Bone marrow (tissue), 2 donors: Measurements from ENCODE around the gene MXI1.

Experiments used
- DNase-seq, 2 donors: peaks; one replicate each; lab custom pipeline; 2025; lab: John Stamatoyannopoulos, UW

MXI1 gene

GRCh38 chr10:110274647-110275046 is 67.2 kb downstream of the MXI1 start:
- no peak for DNase-seq

- no peak for DNase-seq
Observed at GRCh38 chr10:110275128-110275729, 67.8 kb downstream of the MXI1 start.

GRCh38 chr10:110276603-110277002 is 69.2 kb downstream of the MXI1 start:
- DNase-seq: no peak

- no peak for DNase-seq
Observed at GRCh38 chr10:110277591-110277990, 70.2 kb downstream of the MXI1 start.

GRCh38 chr10:110278562-110279406 is 71.4 kb downstream of the MXI1 start:
- no peak for DNase-seq

- peak in 1 of 2 donors; percentile 77 for DNase-seq
Observed at GRCh38 chr10:110279407-110279986, 72.1 kb downstream of the MXI1 start.

- DNase-seq: no peak
Observed at GRCh38 chr10:110284262-110284661, 76.9 kb downstream of the MXI1 start.

- DNase-seq: no peak
Observed at GRCh38 chr10:110285501-110285900, 78.1 kb downstream of the MXI1 start.

- no peak for DNase-seq
Observed at GRCh38 chr10:110286841-110287240, 79.4 kb downstream of the MXI1 start.

- DNase-seq: no peak
Observed at GRCh38 chr10:110296966-110297365, 89.6 kb downstream of the MXI1 start.

GRCh38 chr10:110300486-110300986 is 93.1 kb downstream of the MXI1 start:
- DNase-seq: no peak

GRCh38 chr10:110303681-110304080 is 96.3 kb downstream of the MXI1 start:
- DNase-seq: no peak

- DNase-seq: no peak
Observed at GRCh38 chr10:110304394-110304779, 97.0 kb downstream of the MXI1 start.

GRCh38 chr10:110304780-110305421 is 97.5 kb downstream of the MXI1 start, which contains the start of gene SMNDC1:
SMNDC1 (minus strand) TSS chr10:110304920; CDS start chr10:110303587, 1,333 bp downstream.
- DNase-seq: peak; percentile 93 to 97

GRCh38 chr10:110305767-110306451 is 98.5 kb downstream of the MXI1 start:
- peak in 1 of 2 donors; percentile 97 for DNase-seq

GRCh38 chr10:110306452-110306768 is 99.0 kb downstream of the MXI1 start:
- no peak for DNase-seq

GRCh38 chr10:110307805-110308204 is 100.4 kb downstream of the MXI1 start:
- no peak for DNase-seq

GRCh38 chr10:110310741-110311140 is 103.3 kb downstream of the MXI1 start:
- DNase-seq: peak in 1 of 2 donors; percentile 77

GRCh38 chr10:110311357-110311949 is 104.0 kb downstream of the MXI1 start:
- peak in 1 of 2 donors; percentile 43 for DNase-seq

GRCh38 chr10:110312206-110312605 is 104.8 kb downstream of the MXI1 start:
- DNase-seq: no peak

- DNase-seq: no peak
Observed at GRCh38 chr10:110313674-110314073, 106.3 kb downstream of the MXI1 start.
